Activated CD8-positive, alpha-beta memory T cell treated with anti-CD3 and anti-CD28 coated beads, Interleukin-2, amount 10 ng/mL, durations not matched to agents 7 days and 5 days (primary cell): Measurements from ENCODE around the gene F13A1. TPM values are rescaled to one million over a fixed set of nuclear protein-coding genes. Genes with fewer than 3 reads are reported as not detected.

Source experiments
- ATAC-seq: fragments of 150-1000 bp; cut with Tn5 transposase; one replicate; pipeline ENCODE4 v1.10.0; 2021; ENCODE audit warnings: moderate library complexity
- CTCF ChIA-PET: fragments of 350-600 bp; sonication (Branson Sonifier 250); formaldehyde crosslinking; loops from one replicate; lab custom pipeline; 2021; ENCODE audit warnings: antibody characterized with exemption; lab: Charles Lee
- DNase-seq: peaks from one replicate; pipeline ENCODE4 v3.0.0-alpha.2; 2020
- H3K27ac Mint-ChIP-seq: one replicate; pipeline ENCODE4 v1.8.0; 2021; ENCODE audit warnings: mild to moderate bottlenecking, mixed read lengths
- H3K27me3 Mint-ChIP-seq: one replicate; pipeline ENCODE4 v1.8.0; 2021; ENCODE audit warnings: mixed read lengths
- H3K36me3 Mint-ChIP-seq: one replicate; pipeline ENCODE4 v1.8.0; 2021; ENCODE audit warnings: mild to moderate bottlenecking, mixed read lengths
- H3K4me1 Mint-ChIP-seq: one replicate; pipeline ENCODE4 v1.8.0; 2021; ENCODE audit warnings: mixed read lengths
- H3K4me3 Mint-ChIP-seq: one replicate; pipeline ENCODE4 v1.8.0; 2021; ENCODE audit warnings: mild to moderate bottlenecking, moderate library complexity, mixed read lengths
- H3K9me3 Mint-ChIP-seq: one replicate; pipeline ENCODE4 v1.8.0; 2022; ENCODE audit warnings: low read depth, mixed read lengths
- total RNA-seq, 2 experiments: library from RNA; stranded (reverse); gene quantifications; one replicate each; pipeline ENCODE4 v1.2.3, GENCODE V29; 2021

Gene F13A1
- total RNA-seq, 2 experiments from 2014 or later, result not detected

GRCh38 chr6:6333501-6333900 is 13.0 kb upstream of the F13A1 start:
- Mint-ChIP-seq H3K27ac (no peak overlapping the region), H3K36me3 (no peaks in the 10 kb centered on the region), H3K27me3 (peaks cover 21% of the 10 kb centered on the region), H3K9me3 (no peaks in the 10 kb centered on the region), H3K4me3 (no peak overlapping the region), H3K4me1 (no peaks in the 10 kb centered on the region)
- CTCF ChIA-PET, result no interaction called here
- DNase-seq (no peak), ATAC-seq (no peak)

DNA sequence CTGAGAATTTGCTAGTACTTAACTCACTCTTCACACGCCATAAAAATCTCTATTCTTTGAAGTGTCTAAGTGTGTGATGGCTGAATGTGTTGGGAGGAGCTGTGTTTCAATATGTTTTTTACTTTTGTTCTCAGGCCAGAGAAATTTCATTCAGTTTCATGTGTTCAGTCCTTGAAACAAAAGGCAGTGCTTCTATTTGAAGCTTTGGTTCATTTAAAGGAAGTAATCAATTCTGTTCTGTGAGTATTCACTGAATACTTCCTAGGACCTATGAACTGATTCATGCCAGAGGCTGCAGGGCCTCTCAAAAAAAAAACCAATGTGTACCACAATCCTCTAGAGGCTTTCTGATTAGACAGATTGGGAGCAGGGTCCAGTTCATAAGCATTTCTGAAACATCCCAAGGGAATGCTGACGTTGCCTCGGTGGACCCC is 12.4 kb upstream of the F13A1 start:
- peaks cover 21% of the 10 kb centered on the region for H3K27me3 Mint-ChIP-seq
- DNase-seq, result no peak
- H3K4me1 Mint-ChIP-seq, result no peaks in the 10 kb centered on the region
- no peak for ATAC-seq
- no peak overlapping the region for H3K4me3 Mint-ChIP-seq
- H3K27ac Mint-ChIP-seq, result no peak overlapping the region
- no peaks in the 10 kb centered on the region for H3K36me3 Mint-ChIP-seq
- no peaks in the 10 kb centered on the region for H3K9me3 Mint-ChIP-seq
- CTCF ChIA-PET, result no interaction called here

DNA sequence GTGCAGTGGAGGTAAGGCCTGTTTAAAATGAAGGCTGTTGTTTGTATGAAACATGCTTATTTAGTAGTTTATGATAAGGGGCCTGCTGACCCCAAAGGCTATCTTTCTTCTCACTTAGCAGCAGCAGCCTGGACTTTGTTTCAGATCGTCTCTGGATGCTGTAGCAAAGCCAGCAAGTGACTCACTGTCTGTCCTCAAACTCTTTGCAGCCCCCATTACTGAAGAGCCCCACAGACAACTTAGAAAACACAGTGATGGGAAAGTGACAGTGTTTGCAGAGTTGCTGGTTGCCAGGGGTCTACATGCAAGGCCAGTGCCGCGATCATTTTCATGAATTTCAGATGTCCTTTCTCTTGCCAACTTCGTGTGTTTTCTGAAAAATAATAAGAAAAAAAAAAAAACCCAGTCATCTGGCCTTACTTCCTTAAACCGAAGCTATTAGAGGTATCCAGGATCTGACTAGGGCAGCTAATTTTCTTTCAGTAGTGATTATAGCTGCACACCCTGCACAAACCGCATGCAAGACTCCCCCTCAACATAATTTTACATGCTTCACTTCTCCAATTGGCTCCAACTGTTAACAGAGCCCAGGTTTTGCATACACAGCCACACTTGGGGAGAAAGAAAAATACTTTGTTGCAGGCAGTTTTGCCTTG is 11.6 kb upstream of the F13A1 start:
- CTCF ChIA-PET, result no interaction called here
- H3K9me3 Mint-ChIP-seq, result no peaks in the 10 kb centered on the region
- no peak for ATAC-seq
- H3K27ac Mint-ChIP-seq, result no peak overlapping the region
- DNase-seq, result no peak
- peaks cover 19% of the 10 kb centered on the region for H3K27me3 Mint-ChIP-seq
- H3K36me3 Mint-ChIP-seq, result no peaks in the 10 kb centered on the region
- H3K4me1 Mint-ChIP-seq, result no peaks in the 10 kb centered on the region
- H3K4me3 Mint-ChIP-seq, result no peak overlapping the region

- Mint-ChIP-seq H3K4me3 (no peak overlapping the region), H3K36me3 (no peaks in the 10 kb centered on the region), H3K27ac (no peak overlapping the region), H3K9me3 (no peaks in the 10 kb centered on the region), H3K4me1 (no peaks in the 10 kb centered on the region), H3K27me3 (peaks cover 17% of the 10 kb centered on the region)
- ATAC-seq (no peak), DNase-seq (no peak)
- CTCF ChIA-PET, result no interaction called here
These were observed 10.9 kb upstream of the F13A1 start for GRCh38 chr6:6331393-6331792.

- Mint-ChIP-seq H3K27ac (no peak overlapping the region), H3K9me3 (no peaks in the 10 kb centered on the region), H3K4me3 (no peak overlapping the region), H3K27me3 (peaks cover 17% of the 10 kb centered on the region), H3K4me1 (no peaks in the 10 kb centered on the region), H3K36me3 (no peaks in the 10 kb centered on the region)
- ATAC-seq (no peak), DNase-seq (no peak)
- CTCF ChIA-PET, result no interaction called here
These were observed 9.9 kb upstream of the F13A1 start for GRCh38 chr6:6330407-6330806.

GRCh38 chr6:6328451-6328850 is 8.0 kb upstream of the F13A1 start:
- no peak for ATAC-seq
- H3K9me3 Mint-ChIP-seq, result no peaks in the 10 kb centered on the region
- no peaks in the 10 kb centered on the region for H3K4me1 Mint-ChIP-seq
- H3K36me3 Mint-ChIP-seq, result no peaks in the 10 kb centered on the region
- no peak overlapping the region for H3K4me3 Mint-ChIP-seq
- H3K27me3 Mint-ChIP-seq, result peaks cover 13% of the 10 kb centered on the region
- DNase-seq, result no peak
- CTCF ChIA-PET, result no interaction called here
- no peak overlapping the region for H3K27ac Mint-ChIP-seq

DNA sequence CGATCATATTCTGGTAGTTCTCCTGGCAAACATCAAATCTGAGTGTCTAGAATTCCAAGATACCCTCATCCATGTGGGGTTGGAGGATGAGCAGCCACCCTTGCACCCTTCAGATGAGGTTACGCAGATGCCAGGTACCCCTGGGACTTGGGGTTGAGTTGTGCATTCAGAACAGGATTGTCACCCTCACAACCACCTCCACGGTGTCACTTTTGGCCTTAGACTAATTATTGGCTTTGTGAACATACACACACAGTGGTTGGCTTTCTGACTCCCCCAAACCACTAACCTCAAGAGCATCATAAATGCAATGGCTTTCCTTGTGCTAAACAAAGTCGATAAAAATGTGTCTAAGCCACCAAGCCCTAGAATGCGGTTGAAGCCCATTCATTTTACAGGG is 2.9 kb upstream of the F13A1 start:
- no peak overlapping the region for H3K27ac Mint-ChIP-seq
- DNase-seq (no peak), ATAC-seq (no peak)

DNA sequence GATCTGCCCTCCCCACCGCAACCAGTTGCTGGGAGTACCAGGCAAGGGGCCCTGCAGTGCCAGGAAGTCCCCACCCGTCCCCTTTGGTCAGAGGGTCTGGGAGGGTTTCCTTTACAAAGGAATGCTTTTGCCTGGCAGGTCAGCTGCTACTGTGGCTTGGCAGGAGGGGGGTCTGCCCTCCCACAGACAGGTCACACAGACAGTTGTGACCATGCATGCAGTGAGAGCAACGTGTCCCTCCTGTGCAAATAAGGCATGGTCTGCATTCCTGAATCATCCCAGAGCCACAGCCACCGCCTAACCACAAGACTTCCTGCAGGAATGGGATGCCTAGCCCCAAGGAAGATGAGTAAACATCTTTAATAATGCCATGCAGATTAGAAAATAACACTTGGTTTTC is 439 bp upstream of the F13A1 start:
- CTCF ChIA-PET, result no interaction called here
- DNase-seq (no peak), ATAC-seq (no peak)
- Mint-ChIP-seq H3K27ac (no peak overlapping the region), H3K4me1 (no peaks in the 10 kb centered on the region), H3K4me3 (no peak overlapping the region), H3K9me3 (no peaks in the 10 kb centered on the region), H3K27me3 (peaks cover 63% of the 10 kb centered on the region), H3K36me3 (no peaks in the 10 kb centered on the region)

More for the DNA sequence above, 2.9 kb upstream of the F13A1 start:
- CTCF ChIA-PET, result no interaction called here
- no peak overlapping the region for H3K4me3 Mint-ChIP-seq
- H3K4me1 Mint-ChIP-seq, result no peaks in the 10 kb centered on the region
- H3K9me3 Mint-ChIP-seq, result no peaks in the 10 kb centered on the region
- H3K27me3 Mint-ChIP-seq, result peaks cover 45% of the 10 kb centered on the region
- no peaks in the 10 kb centered on the region for H3K36me3 Mint-ChIP-seq

- Mint-ChIP-seq H3K4me1 (no peaks in the 10 kb centered on the region), H3K4me3 (no peak overlapping the region), H3K9me3 (no peaks in the 10 kb centered on the region), H3K27ac (no peak overlapping the region), H3K27me3 (peaks cover 66% of the 10 kb centered on the region), H3K36me3 (no peaks in the 10 kb centered on the region)
- ATAC-seq (no peak), DNase-seq (no peak)
- CTCF ChIA-PET, result no interaction called here
These were observed 2.4 kb downstream of the F13A1 start for GRCh38 chr6:6317825-6318733.

DNA sequence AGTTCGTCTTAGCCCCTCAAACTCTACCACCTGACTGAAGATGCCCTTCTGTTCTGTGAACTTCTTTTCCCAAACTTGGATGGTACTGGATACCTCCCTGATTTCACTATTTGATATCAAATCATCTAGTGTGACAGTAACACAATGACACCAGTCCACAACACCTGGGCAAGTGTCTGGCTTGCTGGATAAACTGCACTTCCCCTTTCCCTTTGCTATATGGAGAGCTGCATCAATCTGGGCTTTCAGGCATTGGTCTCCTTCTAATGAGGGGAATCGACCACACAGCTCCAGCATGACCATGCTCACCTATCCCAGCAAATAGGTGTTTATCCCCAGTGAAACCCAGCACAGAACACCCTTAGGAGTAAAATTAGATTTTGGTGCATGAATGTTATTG is 3.1 kb downstream of the F13A1 start:
- no peaks in the 10 kb centered on the region for H3K4me1 Mint-ChIP-seq
- H3K27ac Mint-ChIP-seq, result no peak overlapping the region
- ATAC-seq, result no peak
- H3K4me3 Mint-ChIP-seq, result no peak overlapping the region
- no peaks in the 10 kb centered on the region for H3K36me3 Mint-ChIP-seq
- DNase-seq, result no peak
- H3K27me3 Mint-ChIP-seq, result peaks cover 59% of the 10 kb centered on the region
- no peaks in the 10 kb centered on the region for H3K9me3 Mint-ChIP-seq
- CTCF ChIA-PET, result no interaction called here

DNA sequence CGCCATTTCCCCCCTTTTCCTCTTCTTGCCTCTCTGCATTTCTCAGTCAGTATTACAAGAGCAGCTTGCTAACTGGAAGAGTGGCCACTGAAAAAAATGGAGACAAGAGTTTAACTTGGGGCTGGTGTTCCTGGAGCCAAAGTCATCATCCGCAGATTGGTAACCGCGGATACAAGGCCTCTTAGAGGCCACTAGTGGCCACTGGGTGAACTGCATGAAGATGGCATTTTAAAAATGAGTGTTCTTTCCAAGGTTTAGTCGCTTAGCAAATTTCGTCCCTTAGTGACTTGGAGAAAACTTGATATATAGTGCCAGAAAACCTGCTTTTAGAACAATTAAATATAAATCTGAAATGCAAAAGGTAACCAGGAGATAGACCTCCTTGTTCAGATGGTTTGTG is 4.8 kb downstream of the F13A1 start:
- H3K27me3 Mint-ChIP-seq, result peaks cover 45% of the 10 kb centered on the region
- no peaks in the 10 kb centered on the region for H3K4me1 Mint-ChIP-seq
- DNase-seq, result peak; percentile 46
- ATAC-seq, result no peak
- no peak overlapping the region for H3K27ac Mint-ChIP-seq
- no peak overlapping the region for H3K4me3 Mint-ChIP-seq
- CTCF ChIA-PET, result no interaction called here
- no peaks in the 10 kb centered on the region for H3K36me3 Mint-ChIP-seq
- H3K9me3 Mint-ChIP-seq, result no peaks in the 10 kb centered on the region

GRCh38 chr6:6314596-6314995 is 5.9 kb downstream of the F13A1 start:
- CTCF ChIA-PET, result no interaction called here
- H3K27ac Mint-ChIP-seq, result no peak overlapping the region
- no peaks in the 10 kb centered on the region for H3K4me1 Mint-ChIP-seq
- DNase-seq, result no peak
- ATAC-seq, result no peak
- no peak overlapping the region for H3K4me3 Mint-ChIP-seq
- H3K36me3 Mint-ChIP-seq, result no peaks in the 10 kb centered on the region
- H3K9me3 Mint-ChIP-seq, result no peaks in the 10 kb centered on the region
- peaks cover 34% of the 10 kb centered on the region for H3K27me3 Mint-ChIP-seq

GRCh38 chr6:6312901-6313441 is 7.5 kb downstream of the F13A1 start:
- H3K27me3 Mint-ChIP-seq, result peaks cover 23% of the 10 kb centered on the region
- CTCF ChIA-PET, result no interaction called here
- no peak overlapping the region for H3K27ac Mint-ChIP-seq
- no peaks in the 10 kb centered on the region for H3K9me3 Mint-ChIP-seq
- no peak for DNase-seq
- no peaks in the 10 kb centered on the region for H3K36me3 Mint-ChIP-seq
- no peak for ATAC-seq
- H3K4me1 Mint-ChIP-seq, result no peaks in the 10 kb centered on the region
- H3K4me3 Mint-ChIP-seq, result no peak overlapping the region

GRCh38 chr6:6305575-6305974 is 14.9 kb downstream of the F13A1 start:
- H3K27me3 Mint-ChIP-seq, result peaks cover 19% of the 10 kb centered on the region
- no peak overlapping the region for H3K27ac Mint-ChIP-seq
- no peaks in the 10 kb centered on the region for H3K36me3 Mint-ChIP-seq
- CTCF ChIA-PET, result no interaction called here
- no peak overlapping the region for H3K4me3 Mint-ChIP-seq
- no peaks in the 10 kb centered on the region for H3K4me1 Mint-ChIP-seq
- no peaks in the 10 kb centered on the region for H3K9me3 Mint-ChIP-seq
- DNase-seq, result no peak
- no peak for ATAC-seq
